ENCODE data around the gene GPHA2. TPM values are rescaled to one million over a fixed set of nuclear protein-coding genes. Genes with fewer than 3 reads are reported as not detected.

The GPHA2 gene
- total and polyA plus RNA-seq, 9 donors, result 0.45 to 1.6 (median 0.72) TPM; not detected in 2

MicroRNAs within 50 kb of the gene (microRNA counts, 767-probe panel; counts per million panel counts)
- microRNA hsa-miR-192-5p, result 3,422 counts per million, percentile 87 among the panel's probes with 10 or more counts

Small RNA genes lying within 50 kb of the gene (microRNA-seq; reads per million reads assigned to microRNA genes)
- gene MIR6749, result 0 to 0.32 (median 0) reads per million in 3 donors
- 0.18 to 1.3 (median 0.75) reads per million in 3 donors for gene MIR6750

Small RNA genes lying within 50 kb of the gene (small RNA-seq; reads per million reads assigned to genes)
- gene MIR6749 (not detected), gene MIR6750 (not detected)

Other genes starting within 250 kb of the GPHA2 start
- gene NRXN2, start 212.7 kb downstream of the GPHA2 start, total RNA-seq, result 10 to 100 TPM in 5 of 7 donors, 1 to 10 TPM in 2; 7.0 to 64.1 (median 19.7) TPM
- 10 to 100 TPM in 1 of 2 donors, 1 to 10 TPM in 1; 6.4 to 21.5 TPM for gene NRXN2, start 212.7 kb downstream of the GPHA2 start, polyA plus RNA-seq
- 10 to 100 TPM in 1 of 7 donors, 1 to 10 TPM in 6; 2.1 to 18.9 (median 7.6) TPM for gene RASGRP2, start 191.8 kb downstream of the GPHA2 start, total RNA-seq
- gene RASGRP2, start 191.8 kb downstream of the GPHA2 start, polyA plus RNA-seq, result 1 to 10 TPM; 7.0 to 9.0 TPM
- 10 to 100 TPM in 1 of 7 donors, 1 to 10 TPM in 5, under 1 TPM in 1; 0.24 to 12.0 (median 3.1) TPM for gene PYGM, start 175.9 kb downstream of the GPHA2 start, total RNA-seq
- 1 to 10 TPM; 1.9 to 6.7 TPM for gene PYGM, start 175.9 kb downstream of the GPHA2 start, polyA plus RNA-seq
- gene SF1, start 157.4 kb downstream of the GPHA2 start, total RNA-seq, result 100 to 1,000 TPM; 231 to 380 (median 306) TPM
- 100 to 1,000 TPM; 131 to 388 TPM for gene SF1, start 157.4 kb downstream of the GPHA2 start, polyA plus RNA-seq
- 10 to 100 TPM in 5 of 7 donors, 1 to 10 TPM in 2; 5.6 to 15.5 (median 13.0) TPM for gene MAP4K2, start 132.7 kb downstream of the GPHA2 start, total RNA-seq
- 1 to 10 TPM; 2.3 to 9.9 TPM for gene MAP4K2, start 132.7 kb downstream of the GPHA2 start, polyA plus RNA-seq
- 10 to 100 TPM; 17.5 to 28.6 (median 22.6) TPM for gene MEN1, start 125.3 kb downstream of the GPHA2 start, total RNA-seq
- 10 to 100 TPM; 14.4 to 20.4 TPM for gene MEN1, start 125.3 kb downstream of the GPHA2 start, polyA plus RNA-seq
- 1 to 10 TPM; 2.6 to 9.5 (median 4.0) TPM for gene CDC42BPG, start 91.2 kb downstream of the GPHA2 start, total RNA-seq
- 1 to 10 TPM in 1 of 2 donors, under 1 TPM in 1; 0.35 to 1.9 TPM for gene CDC42BPG, start 91.2 kb downstream of the GPHA2 start, polyA plus RNA-seq
- 10 to 100 TPM; 14.3 to 87.8 (median 42.2) TPM for gene EHD1, start 57.3 kb downstream of the GPHA2 start, total RNA-seq
- gene EHD1, start 57.3 kb downstream of the GPHA2 start, polyA plus RNA-seq, result 10 to 100 TPM; 14.5 to 14.8 TPM
- gene ATG2A, start 18.7 kb downstream of the GPHA2 start, total RNA-seq, result 10 to 100 TPM; 22.2 to 40.1 (median 30.4) TPM
- gene ATG2A, start 18.7 kb downstream of the GPHA2 start, polyA plus RNA-seq, result 10 to 100 TPM in 1 of 2 donors, 1 to 10 TPM in 1; 2.2 to 23.4 TPM
- 10 to 100 TPM in 5 of 7 donors, 1 to 10 TPM in 2; 9.0 to 12.8 (median 12.2) TPM for gene PPP2R5B, start 11.2 kb downstream of the GPHA2 start, total RNA-seq
- gene PPP2R5B, start 11.2 kb downstream of the GPHA2 start, polyA plus RNA-seq, result 10 to 100 TPM in 1 of 2 donors, 1 to 10 TPM in 1; 8.0 to 16.2 TPM
- under 1 TPM in 1 of 7 donors, not detected in 6; 0.46 TPM for gene MAJIN, start 36.2 kb upstream of the GPHA2 start, total RNA-seq
- not detected for gene MAJIN, start 36.2 kb upstream of the GPHA2 start, polyA plus RNA-seq
- gene BATF2, start 61.1 kb upstream of the GPHA2 start, total RNA-seq, result 1 to 10 TPM; 1.4 to 3.4 (median 2.3) TPM
- 1 to 10 TPM; 1.5 to 2.8 TPM for gene BATF2, start 61.1 kb upstream of the GPHA2 start, polyA plus RNA-seq
- gene ARL2, start 78.3 kb upstream of the GPHA2 start, total RNA-seq, result 100 to 1,000 TPM in 4 of 7 donors, 10 to 100 TPM in 3; 77.3 to 147 (median 101) TPM
- gene ARL2, start 78.3 kb upstream of the GPHA2 start, polyA plus RNA-seq, result 10 to 100 TPM; 60.9 to 86.3 TPM
- 10 to 100 TPM; 10.2 to 30.5 (median 19.9) TPM for gene SNX15, start 91.5 kb upstream of the GPHA2 start, total RNA-seq
- 10 to 100 TPM; 15.0 to 23.8 TPM for gene SNX15, start 91.5 kb upstream of the GPHA2 start, polyA plus RNA-seq
- gene SAC3D1, start 105.3 kb upstream of the GPHA2 start, total RNA-seq, result 10 to 100 TPM in 2 of 7 donors, 1 to 10 TPM in 5; 7.3 to 11.6 (median 8.5) TPM
- 1 to 10 TPM; 1.1 to 7.6 TPM for gene SAC3D1, start 105.3 kb upstream of the GPHA2 start, polyA plus RNA-seq
- gene NAALADL1, start 122.7 kb upstream of the GPHA2 start, total RNA-seq, result 10 to 100 TPM; 12.1 to 33.7 (median 17.6) TPM
- 10 to 100 TPM in 1 of 2 donors, 1 to 10 TPM in 1; 7.1 to 33.2 TPM for gene NAALADL1, start 122.7 kb upstream of the GPHA2 start, polyA plus RNA-seq
- gene CDCA5, start 148.1 kb upstream of the GPHA2 start, total RNA-seq, result 1 to 10 TPM in 2 of 7 donors, under 1 TPM in 4, not detected in 1; 0.38 to 2.8 (median 0.52) TPM
- 1 to 10 TPM; 1.0 to 1.2 TPM for gene CDCA5, start 148.1 kb upstream of the GPHA2 start, polyA plus RNA-seq
- gene ZFPL1, start 148.3 kb upstream of the GPHA2 start, total RNA-seq, result 10 to 100 TPM; 30.5 to 41.6 (median 35.1) TPM
- gene ZFPL1, start 148.3 kb upstream of the GPHA2 start, polyA plus RNA-seq, result 10 to 100 TPM; 11.2 to 44.8 TPM
- gene VPS51, start 160.3 kb upstream of the GPHA2 start, total RNA-seq, result 100 to 1,000 TPM; 149 to 543 (median 231) TPM
- gene VPS51, start 160.3 kb upstream of the GPHA2 start, polyA plus RNA-seq, result 100 to 1,000 TPM in 1 of 2 donors, 10 to 100 TPM in 1; 51.1 to 221 TPM
- gene TM7SF2, start 176.0 kb upstream of the GPHA2 start, total RNA-seq, result 100 to 1,000 TPM in 1 of 7 donors, 10 to 100 TPM in 6; 30.0 to 170 (median 63.6) TPM
- 100 to 1,000 TPM in 1 of 2 donors, 10 to 100 TPM in 1; 88.8 to 128 TPM for gene TM7SF2, start 176.0 kb upstream of the GPHA2 start, polyA plus RNA-seq
- gene ZNHIT2, start 181.8 kb upstream of the GPHA2 start, total RNA-seq, result 10 to 100 TPM; 10.0 to 33.7 (median 13.4) TPM
- gene ZNHIT2, start 181.8 kb upstream of the GPHA2 start, polyA plus RNA-seq, result 10 to 100 TPM in 1 of 2 donors, not detected in 1; 13.1 TPM
- 1,000 to 10,000 TPM; 1,141 to 2,272 (median 1,835) TPM for gene FAU, start 186.2 kb upstream of the GPHA2 start, total RNA-seq
- 1,000 to 10,000 TPM; 1,053 to 1,798 TPM for gene FAU, start 186.2 kb upstream of the GPHA2 start, polyA plus RNA-seq
- 10 to 100 TPM; 47.1 to 61.8 (median 50.4) TPM for gene MRPL49, start 186.4 kb upstream of the GPHA2 start, total RNA-seq
- gene MRPL49, start 186.4 kb upstream of the GPHA2 start, polyA plus RNA-seq, result 100 to 1,000 TPM in 1 of 2 donors, 10 to 100 TPM in 1; 64.0 to 106 TPM
- 10 to 100 TPM; 21.1 to 73.0 (median 53.3) TPM for gene SYVN1, start 198.6 kb upstream of the GPHA2 start, total RNA-seq
- 10 to 100 TPM; 26.7 to 59.6 TPM for gene SYVN1, start 198.6 kb upstream of the GPHA2 start, polyA plus RNA-seq
- gene SPDYC, start 234.3 kb upstream of the GPHA2 start, total RNA-seq, result not detected
- gene SPDYC, start 234.3 kb upstream of the GPHA2 start, polyA plus RNA-seq, result under 1 TPM in 1 of 2 donors, not detected in 1; 0.07 TPM
- gene CAPN1, start 246.0 kb upstream of the GPHA2 start, total RNA-seq, result 100 to 1,000 TPM in 6 of 7 donors, 10 to 100 TPM in 1; 99.0 to 178 (median 128) TPM
- 10 to 100 TPM; 20.0 to 67.4 TPM for gene CAPN1, start 246.0 kb upstream of the GPHA2 start, polyA plus RNA-seq

Measured in ovary (tissue), 9 donors.